ENCODE results near the gene RABGEF1.

RABGEF1 gene

GRCh38 chr7:66732439-66732838, 8.1 kb upstream of the RABGEF1 start:
- Histone ChIP-seq H3K4ac (ENCODE audit: low read depth, low read length) (no peak overlapping the region), H2BK5ac (ENCODE audit: low read depth, low read length, poor library complexity) (no peak overlapping the region), H3K9ac (ENCODE audit: low read length) (no peak overlapping the region), H3K14ac (ENCODE audit: low read length) (no peak overlapping the region), H4K12ac (ENCODE audit: low read depth, low read length) (no peak overlapping the region), H3K4me1 (ENCODE audit: control insufficient read depth in 1 of 2, insufficient read depth in 2 of 2, low read length in 2 of 2) (no peaks in the 10 kb centered on the region), H3K4me3 (ENCODE audit: low read depth, low read length) (no peak overlapping the region), H2BK12ac (ENCODE audit: low read length) (no peak overlapping the region), H4K8ac (ENCODE audit: low read depth, low read length) (no peak overlapping the region), H2AFZ (ENCODE audit: insufficient read depth, low read length, poor library complexity) (no peak overlapping the region), H3K27me3 (ENCODE audit: insufficient read depth, low read length) (no peaks in the 10 kb centered on the region), H2AK5ac (ENCODE audit: low read length) (no peak overlapping the region), H2BK120ac (ENCODE audit: insufficient read depth, low read length, poor library complexity) (no peak overlapping the region), H3K27ac (ENCODE audit: low read depth, low read length) (no peak overlapping the region), H3K18ac (ENCODE audit: low read length) (no peak overlapping the region), H3K36me3 (ENCODE audit: control insufficient read depth in 1 of 2, insufficient read depth in 2 of 2, low read length in 2 of 2) (peaks cover 0 to 3% of the 10 kb centered on the region in 2 experiments), H3K9me3 (ENCODE audit: insufficient read depth, low read depth, low read length) (peaks cover 2% of the 10 kb centered on the region), H3K23ac (ENCODE audit: low read length) (no peak overlapping the region), H3K79me1 (ENCODE audit: low read length) (no peaks in the 10 kb centered on the region), H3K4me2 (ENCODE audit: low read length) (no peak overlapping the region), H4K91ac (ENCODE audit: low read depth, low read length) (no peak overlapping the region), H3K79me2 (ENCODE audit: control insufficient read depth, insufficient read depth, low read length, poor library complexity) (no peaks in the 10 kb centered on the region)
- no CpG with 5 or more reads among the region's 9 CpGs for WGBS (ENCODE audit: extremely low coverage, insufficient coverage, insufficient read length)
- DNase-seq, result no peak

- Histone ChIP-seq H2BK5ac (ENCODE audit: low read depth, low read length, poor library complexity) (no peak overlapping the region), H3K23ac (ENCODE audit: low read length) (no peak overlapping the region), H4K8ac (ENCODE audit: low read depth, low read length) (no peak overlapping the region), H2AFZ (ENCODE audit: insufficient read depth, low read length, poor library complexity) (no peak overlapping the region), H3K4me2 (ENCODE audit: low read length) (no peak overlapping the region), H3K79me1 (ENCODE audit: low read length) (no peaks in the 10 kb centered on the region), H3K79me2 (ENCODE audit: control insufficient read depth, insufficient read depth, low read length, poor library complexity) (no peaks in the 10 kb centered on the region), H3K27me3 (ENCODE audit: insufficient read depth, low read length) (no peaks in the 10 kb centered on the region), H2BK120ac (ENCODE audit: insufficient read depth, low read length, poor library complexity) (no peak overlapping the region), H3K18ac (ENCODE audit: low read length) (no peak overlapping the region), H3K9ac (ENCODE audit: low read length) (no peak overlapping the region), H3K4ac (ENCODE audit: low read depth, low read length) (no peak overlapping the region), H3K4me3 (ENCODE audit: low read depth, low read length) (no peak overlapping the region), H4K12ac (ENCODE audit: low read depth, low read length) (no peak overlapping the region), H2BK12ac (ENCODE audit: low read length) (no peak overlapping the region), H3K36me3 (ENCODE audit: control insufficient read depth in 1 of 2, insufficient read depth in 2 of 2, low read length in 2 of 2) (peaks cover 0 to 3% of the 10 kb centered on the region in 2 experiments), H3K27ac (ENCODE audit: low read depth, low read length) (no peak overlapping the region), H3K14ac (ENCODE audit: low read length) (no peak overlapping the region), H2AK5ac (ENCODE audit: low read length) (no peak overlapping the region), H4K91ac (ENCODE audit: low read depth, low read length) (no peak overlapping the region), H3K9me3 (ENCODE audit: insufficient read depth, low read depth, low read length) (peaks cover 2% of the 10 kb centered on the region), H3K4me1 (ENCODE audit: control insufficient read depth in 1 of 2, insufficient read depth in 2 of 2, low read length in 2 of 2) (no peaks in the 10 kb centered on the region)
- no peak for DNase-seq
- WGBS (ENCODE audit: extremely low coverage, insufficient coverage, insufficient read length), result no CpG with 5 or more reads among the region's 6 CpGs
Measured at GRCh38 chr7:66734006-66734405, 6.5 kb upstream of the RABGEF1 start.

GRCh38 chr7:66735154-66735553, 5.4 kb upstream of the RABGEF1 start:
- Histone ChIP-seq H3K4ac (ENCODE audit: low read depth, low read length) (no peak overlapping the region), H3K27me3 (ENCODE audit: insufficient read depth, low read length) (no peaks in the 10 kb centered on the region), H2BK120ac (ENCODE audit: insufficient read depth, low read length, poor library complexity) (no peak overlapping the region), H3K4me1 (ENCODE audit: control insufficient read depth in 1 of 2, insufficient read depth in 2 of 2, low read length in 2 of 2) (peaks cover 0 to 2% of the 10 kb centered on the region in 2 experiments), H4K91ac (ENCODE audit: low read depth, low read length) (no peak overlapping the region), H2AK5ac (ENCODE audit: low read length) (no peak overlapping the region), H3K4me2 (ENCODE audit: low read length) (no peak overlapping the region), H2BK12ac (ENCODE audit: low read length) (no peak overlapping the region), H3K18ac (ENCODE audit: low read length) (no peak overlapping the region), H3K79me1 (ENCODE audit: low read length) (peaks cover 1% of the 10 kb centered on the region), H4K8ac (ENCODE audit: low read depth, low read length) (no peak overlapping the region), H3K9me3 (ENCODE audit: insufficient read depth, low read depth, low read length) (peaks cover 2% of the 10 kb centered on the region), H2AFZ (ENCODE audit: insufficient read depth, low read length, poor library complexity) (no peak overlapping the region), H3K79me2 (ENCODE audit: control insufficient read depth, insufficient read depth, low read length, poor library complexity) (peaks cover under 1% of the 10 kb centered on the region), H3K9ac (ENCODE audit: low read length) (no peak overlapping the region), H3K14ac (ENCODE audit: low read length) (no peak overlapping the region), H2BK5ac (ENCODE audit: low read depth, low read length, poor library complexity) (no peak overlapping the region), H4K12ac (ENCODE audit: low read depth, low read length) (no peak overlapping the region), H3K4me3 (ENCODE audit: low read depth, low read length) (no peak overlapping the region), H3K27ac (ENCODE audit: low read depth, low read length) (no peak overlapping the region), H3K23ac (ENCODE audit: low read length) (no peak overlapping the region), H3K36me3 (ENCODE audit: control insufficient read depth in 1 of 2, insufficient read depth in 2 of 2, low read length in 2 of 2) (peaks cover 0 to 3% of the 10 kb centered on the region in 2 experiments)
- no peak for DNase-seq
- WGBS (ENCODE audit: extremely low coverage, insufficient coverage, insufficient read length), result no CpG with 5 or more reads among the region's 3 CpGs

- WGBS (ENCODE audit: extremely low coverage, insufficient coverage, insufficient read length), result no CpG with 5 or more reads among the region's 1 CpG
- H2BK120ac ChIP-seq (ENCODE audit: insufficient read depth, low read length, poor library complexity), result no peak overlapping the region
- H3K79me1 ChIP-seq (ENCODE audit: low read length), result peaks cover 7% of the 10 kb centered on the region
- no peak overlapping the region for H3K4me2 ChIP-seq (ENCODE audit: low read length)
- H3K14ac ChIP-seq (ENCODE audit: low read length), result no peak overlapping the region
- no peak overlapping the region for H2BK12ac ChIP-seq (ENCODE audit: low read length)
- no peak overlapping the region for H3K4ac ChIP-seq (ENCODE audit: low read depth, low read length)
- DNase-seq, result no peak
- H2AFZ ChIP-seq (ENCODE audit: insufficient read depth, low read length, poor library complexity), result no peak overlapping the region
- H3K36me3 ChIP-seq (ENCODE audit: control insufficient read depth in 1 of 2, insufficient read depth in 2 of 2, low read length in 2 of 2), result peaks cover 0 to 2% of the 10 kb centered on the region in 2 experiments
- peaks cover 5% of the 10 kb centered on the region for H3K79me2 ChIP-seq (ENCODE audit: control insufficient read depth, insufficient read depth, low read length, poor library complexity)
- H2AK5ac ChIP-seq (ENCODE audit: low read length), result no peak overlapping the region
- H3K4me1 ChIP-seq (ENCODE audit: control insufficient read depth in 1 of 2, insufficient read depth in 2 of 2, low read length in 2 of 2), result peaks cover 0 to 2% of the 10 kb centered on the region in 2 experiments
- H4K91ac ChIP-seq (ENCODE audit: low read depth, low read length), result no peak overlapping the region
- no peak overlapping the region for H3K9ac ChIP-seq (ENCODE audit: low read length)
- no peak overlapping the region for H4K8ac ChIP-seq (ENCODE audit: low read depth, low read length)
- peaks cover 2% of the 10 kb centered on the region for H3K9me3 ChIP-seq (ENCODE audit: insufficient read depth, low read depth, low read length)
- no peak overlapping the region for H3K4me3 ChIP-seq (ENCODE audit: low read depth, low read length)
- H2BK5ac ChIP-seq (ENCODE audit: low read depth, low read length, poor library complexity), result no peak overlapping the region
- H4K12ac ChIP-seq (ENCODE audit: low read depth, low read length), result no peak overlapping the region
- H3K27me3 ChIP-seq (ENCODE audit: insufficient read depth, low read length), result no peaks in the 10 kb centered on the region
- H3K27ac ChIP-seq (ENCODE audit: low read depth, low read length), result no peak overlapping the region
- no peak overlapping the region for H3K18ac ChIP-seq (ENCODE audit: low read length)
- no peak overlapping the region for H3K23ac ChIP-seq (ENCODE audit: low read length)
Measured at GRCh38 chr7:66735850-66736249, 4.7 kb upstream of the RABGEF1 start.

Measured in trophoblast cell (in vitro differentiated cells and primary cell).